Measurements from ENCODE around the gene RDH14.

DNA sequence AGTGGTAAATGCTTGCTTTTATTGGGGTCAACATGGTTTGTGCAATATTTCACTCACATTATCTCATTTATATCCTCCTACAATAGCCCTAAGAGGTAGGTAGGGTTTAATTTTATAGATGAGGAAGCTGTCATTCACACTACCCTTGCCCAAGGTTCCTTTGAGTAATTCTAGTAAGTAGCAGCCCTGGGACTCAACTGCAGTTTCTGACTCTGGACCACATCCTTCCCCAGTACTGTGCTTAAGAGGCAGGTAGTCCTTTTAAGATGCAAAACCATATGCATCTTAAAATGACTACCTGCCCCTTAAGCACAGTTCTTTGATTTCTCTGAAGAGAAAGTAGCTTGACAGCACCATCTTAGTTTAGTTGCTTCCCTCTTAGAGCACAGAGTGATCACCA is 44.7 kb upstream of the RDH14 start:
- TF ChIP-seq RAD21 (IDR thresholded peaks at IDR 0.05) (no peak), MAX (IDR thresholded peaks at IDR 0.05) (no peak), JUND (IDR thresholded peaks at IDR 0.05) (no peak), CTCF (IDR thresholded peaks at IDR 0.05; ENCODE audit: low read depth, low read length, missing input control) (no peak), YY1 (IDR thresholded peaks at IDR 0.05) (no peak), SP1 (IDR thresholded peaks at IDR 0.05) (no peak), EGR1 (IDR thresholded peaks at IDR 0.05; ENCODE audit: low read depth in 2 of 2) (no peak), REST (IDR thresholded peaks at IDR 0.05) (no peak), RXRA (IDR thresholded peaks at IDR 0.05) (no peak), TAF1 (conservative IDR thresholded peaks at IDR 0.05) (no peak), HNF4G (IDR thresholded peaks at IDR 0.05) (no peak)
- TF ChIP-seq, protein P1, sequence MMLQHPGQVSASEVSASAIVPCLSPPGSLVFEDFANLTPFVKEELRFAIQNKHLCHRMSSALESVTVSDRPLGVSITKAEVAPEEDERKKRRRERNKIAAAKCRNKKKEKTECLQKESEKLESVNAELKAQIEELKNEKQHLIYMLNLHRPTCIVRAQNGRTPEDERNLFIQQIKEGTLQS (IDR thresholded peaks at IDR 0.05), result no peak
